Hippocampal formation (tissue), 2 donors: Measurements from ENCODE around the gene P2RX5.
"Not testable (repeated sequence)": the region's sequence is repeated elsewhere in the genome, so short reads cannot be mapped to it uniquely, and the experiment has no call there.

ENCODE experiments used
- DNase-seq, 2 donors: peaks; one replicate each; lab custom pipeline; 2025; lab: John Stamatoyannopoulos, UW

The P2RX5 gene

GRCh38 chr17:3695723-3696411, at the start of gene P2RX5:
P2RX5 (minus strand) TSS chr17:3696155; CDS start chr17:3696005, 150 bp downstream.
- no peak for DNase-seq

GRCh38 chr17:3745071-3745470, 49.1 kb upstream of the P2RX5 start:
- no peak for DNase-seq

DNA sequence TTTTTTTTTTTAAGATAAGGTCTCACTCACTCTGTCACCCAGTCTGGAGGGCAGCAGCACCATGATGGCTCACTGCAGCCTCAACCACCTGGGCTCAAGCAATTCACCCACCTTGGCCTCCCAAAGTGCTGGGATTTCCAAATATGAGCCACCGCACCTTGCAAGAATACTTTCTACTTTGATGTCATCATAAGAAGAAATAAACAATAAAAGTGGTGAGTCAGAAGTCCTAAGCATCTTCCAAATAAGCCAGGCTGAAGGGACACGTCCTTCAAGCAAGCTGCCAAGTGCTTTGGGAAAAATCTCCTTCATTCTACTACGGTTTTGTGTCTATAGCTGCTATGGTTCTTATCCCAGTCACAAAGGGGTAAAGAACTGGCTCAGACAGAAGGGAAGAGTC, 48.1 kb upstream of the P2RX5 start:
- DNase-seq: no peak

DNA sequence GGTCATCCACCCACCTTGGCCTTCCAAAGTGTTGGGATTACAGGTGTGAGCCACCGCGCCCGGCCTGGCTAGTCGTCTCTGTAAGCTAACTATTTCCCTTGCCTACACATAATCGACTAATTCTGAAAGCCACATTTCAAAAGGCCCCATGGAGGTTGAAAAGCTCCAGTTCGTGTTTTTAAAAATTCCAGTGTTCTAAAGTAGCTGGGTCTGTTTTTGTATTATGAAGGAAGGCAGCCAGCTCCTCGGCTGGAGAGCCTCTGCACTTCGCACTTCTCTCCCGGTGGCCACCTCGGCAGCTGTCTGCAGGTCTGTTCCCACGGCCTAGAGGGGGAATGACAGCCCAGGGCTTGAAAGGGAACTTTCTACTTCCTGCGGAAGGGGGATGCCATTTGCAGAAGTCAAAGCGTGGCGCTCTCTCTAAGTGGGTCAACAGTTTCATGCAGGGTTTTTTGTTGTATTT, 44.7 kb upstream of the P2RX5 start:
- no peak for DNase-seq

DNA sequence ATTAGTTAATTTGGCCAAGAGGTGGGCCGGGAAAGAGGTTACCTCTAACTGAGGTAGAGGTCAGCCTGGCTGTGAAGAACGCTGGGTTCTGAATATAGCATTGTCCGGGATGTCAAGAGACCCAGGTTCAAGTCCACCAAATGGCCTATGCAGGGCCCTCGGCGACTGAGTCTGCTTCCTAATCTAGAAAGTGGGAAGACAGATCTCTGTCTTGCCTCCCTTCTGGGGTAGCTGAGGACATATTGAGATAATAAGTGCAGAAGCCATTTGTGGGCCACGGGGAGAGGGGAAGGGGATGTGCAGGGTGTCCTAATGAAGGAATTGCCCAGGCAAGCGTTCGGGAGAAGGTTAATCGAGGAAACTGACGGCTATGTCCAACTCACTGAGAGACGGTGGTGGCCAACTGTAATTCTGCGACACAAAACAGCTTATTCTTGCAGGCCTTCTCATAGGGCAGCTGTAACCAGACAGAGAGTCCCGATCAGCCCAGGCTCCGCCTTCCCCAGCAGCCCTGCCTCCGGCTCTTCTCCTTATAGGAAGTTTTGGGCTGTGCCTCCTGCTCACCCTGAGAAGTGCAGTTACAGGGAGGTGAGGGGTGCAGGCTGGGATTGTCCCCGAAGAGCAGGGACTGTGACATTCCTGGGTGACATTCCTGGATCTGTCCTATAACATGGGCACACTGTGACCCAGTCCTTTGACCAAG, 43.6 kb upstream of the P2RX5 start:
- no peak for DNase-seq

GRCh38 chr17:3738562-3739295, 42.8 kb upstream of the P2RX5 start:
- peak; percentile 8 to 13 for DNase-seq

GRCh38 chr17:3735515-3735914, 39.6 kb upstream of the P2RX5 start:
- DNase-seq: no peak

DNA sequence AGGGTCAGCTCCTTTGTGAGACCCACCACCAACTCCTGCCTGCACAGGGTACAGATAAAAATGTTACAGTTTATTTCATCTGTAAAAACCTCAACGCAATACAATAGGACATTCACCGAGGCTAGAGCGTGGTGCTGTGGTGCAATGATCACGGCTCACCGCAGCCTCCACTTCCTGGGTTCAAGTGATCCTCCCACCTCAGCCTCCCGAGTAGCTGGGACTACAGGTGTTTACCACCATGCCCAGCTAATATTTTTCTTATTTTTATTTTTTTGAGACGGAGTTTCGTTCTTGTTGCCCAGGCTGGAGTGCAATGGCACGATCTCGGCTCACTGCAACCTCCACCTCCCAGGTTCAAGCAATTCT, 38.9 kb upstream of the P2RX5 start:
- not testable (repeated sequence) for DNase-seq

GRCh38 chr17:3732210-3732621, 36.3 kb upstream of the P2RX5 start:
- DNase-seq: no peak

DNA sequence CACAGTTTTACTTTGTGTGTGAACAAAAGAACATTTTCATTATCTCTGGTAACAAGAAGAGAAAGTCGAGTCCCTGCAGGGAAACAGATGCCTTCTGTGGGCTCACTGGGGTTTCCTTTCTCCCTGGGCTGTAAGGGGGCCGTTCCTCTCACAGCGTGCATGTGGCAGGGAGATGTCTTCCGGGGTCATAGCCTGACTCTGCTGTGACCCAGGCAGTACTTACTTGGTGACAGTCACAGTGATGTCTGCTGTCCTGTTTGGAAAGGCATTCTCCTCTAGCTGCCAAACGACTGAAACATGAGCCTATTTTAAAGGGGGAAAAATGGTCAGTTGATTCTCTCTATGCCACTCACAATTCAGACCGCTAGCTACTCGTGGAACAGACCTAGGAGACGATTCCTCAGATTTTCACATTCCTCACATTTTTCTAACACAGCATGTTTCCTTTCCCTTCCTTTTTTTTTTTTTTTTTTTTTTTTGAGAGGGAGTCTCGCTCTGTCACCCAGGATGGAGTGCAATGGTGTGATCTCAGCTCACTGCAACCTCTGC, 35.0 kb upstream of the P2RX5 start:
- DNase-seq: no peak

DNA sequence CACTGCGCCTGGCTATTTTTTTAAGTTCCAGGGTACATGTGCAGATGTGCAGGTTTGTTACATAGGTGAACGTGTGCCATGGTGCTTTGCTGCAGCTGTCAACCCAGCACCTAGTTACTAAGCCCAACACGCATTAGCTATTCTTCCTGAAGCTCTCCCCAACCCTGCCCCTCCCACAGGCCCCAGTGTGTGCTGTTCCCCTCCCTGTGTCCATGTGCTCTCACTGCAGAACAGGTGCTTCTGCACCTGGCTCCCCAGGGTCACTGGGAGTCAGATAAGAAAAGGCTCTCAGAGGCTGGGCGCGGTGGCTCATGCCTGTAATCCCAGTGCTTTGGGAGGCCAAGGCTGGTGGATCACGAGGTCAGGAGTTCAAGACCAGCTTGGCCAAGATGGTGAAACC, 33.9 kb upstream of the P2RX5 start:
- DNase-seq: no peak

GRCh38 chr17:3728099-3728498, 32.1 kb upstream of the P2RX5 start:
- DNase-seq: not testable (repeated sequence)

DNA sequence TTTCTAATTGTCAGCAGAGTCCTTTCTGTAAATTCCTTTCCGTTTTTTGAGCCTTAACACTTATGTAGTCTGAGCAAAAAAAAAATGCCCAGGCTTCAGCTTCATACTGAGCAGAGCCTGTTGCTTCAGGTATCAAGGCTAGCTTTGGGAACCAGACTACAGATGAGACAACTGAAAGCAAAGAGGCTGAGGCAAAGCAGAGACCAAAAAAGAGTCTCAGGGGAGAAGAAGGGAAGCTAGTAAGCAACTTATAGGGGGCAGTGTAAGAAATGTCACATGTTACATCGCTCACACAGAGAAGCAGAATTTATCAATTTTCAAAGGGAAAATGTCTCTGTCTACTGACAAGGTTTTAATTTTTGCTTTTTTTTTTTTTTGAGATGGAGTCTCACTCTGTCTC, 31.1 kb upstream of the P2RX5 start:
- no peak for DNase-seq

DNA sequence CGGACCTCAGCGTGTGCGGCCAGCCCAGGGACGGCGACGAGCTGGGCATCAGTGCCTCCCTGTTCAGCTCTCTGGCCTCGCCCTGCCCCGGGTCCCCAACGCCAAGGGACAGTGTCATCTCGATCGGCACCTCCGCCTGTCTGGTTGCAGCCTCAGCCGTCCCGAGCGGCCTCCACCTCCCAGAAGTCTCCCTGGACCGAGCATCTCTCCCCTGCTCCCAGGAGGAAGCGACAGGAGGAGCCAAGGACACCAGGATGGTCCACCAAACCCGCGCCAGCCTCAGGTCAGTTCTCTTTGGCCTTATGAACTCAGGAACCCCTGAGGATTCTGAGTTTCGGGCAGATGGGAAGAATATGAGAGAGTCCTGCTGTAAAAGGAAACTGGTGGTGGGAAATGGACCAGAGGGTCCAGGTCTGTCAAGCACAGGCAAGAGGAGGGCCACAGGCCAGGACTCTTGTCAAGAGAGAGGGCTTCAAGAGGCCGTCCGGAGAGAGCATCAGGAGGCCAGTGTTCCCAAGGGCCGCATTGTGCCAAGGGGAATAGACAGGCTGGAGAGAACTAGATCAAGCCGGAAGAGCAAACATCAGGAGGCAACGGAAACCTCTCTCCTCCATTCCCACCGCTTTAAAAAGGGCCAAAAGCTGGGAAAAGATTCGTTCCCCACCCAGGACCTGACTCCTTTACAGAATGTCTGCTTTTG, 28.6 kb upstream of the P2RX5 start:
- DNase-seq: no peak

- DNase-seq: peak; percentile 77 to 82
Observed at GRCh38 chr17:3723556-3724377, 27.8 kb upstream of the P2RX5 start, which contains the start of gene HASPIN. HASPIN (plus strand) TSS chr17:3723903; CDS start chr17:3723936, 33 bp downstream.

GRCh38 chr17:3723188-3723555, 27.2 kb upstream of the P2RX5 start:
- no peak for DNase-seq

- no peak for DNase-seq
Observed at GRCh38 chr17:3722716-3723115, 26.8 kb upstream of the P2RX5 start.

DNA sequence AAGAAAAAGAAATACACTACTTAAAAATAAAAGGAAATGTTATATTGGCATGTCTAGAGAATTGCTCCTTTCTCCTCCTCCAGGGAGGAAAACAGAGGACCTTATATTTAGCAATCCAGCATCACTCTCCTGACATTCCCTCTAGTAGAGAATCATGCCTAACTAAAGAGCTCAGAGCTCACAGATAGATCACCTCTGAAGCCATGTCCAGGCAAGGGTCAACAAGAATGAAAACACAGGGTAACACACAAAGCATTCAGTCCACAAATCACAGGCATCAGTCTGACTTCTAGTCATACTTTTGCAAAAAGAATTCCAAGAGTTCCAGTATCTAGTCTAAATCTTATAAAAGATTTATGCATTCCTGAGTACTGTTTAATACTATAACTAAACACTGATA, 23.3 kb upstream of the P2RX5 start:
- no peak for DNase-seq

- no peak for DNase-seq
Observed at GRCh38 chr17:3718201-3718600, 22.2 kb upstream of the P2RX5 start.

DNA sequence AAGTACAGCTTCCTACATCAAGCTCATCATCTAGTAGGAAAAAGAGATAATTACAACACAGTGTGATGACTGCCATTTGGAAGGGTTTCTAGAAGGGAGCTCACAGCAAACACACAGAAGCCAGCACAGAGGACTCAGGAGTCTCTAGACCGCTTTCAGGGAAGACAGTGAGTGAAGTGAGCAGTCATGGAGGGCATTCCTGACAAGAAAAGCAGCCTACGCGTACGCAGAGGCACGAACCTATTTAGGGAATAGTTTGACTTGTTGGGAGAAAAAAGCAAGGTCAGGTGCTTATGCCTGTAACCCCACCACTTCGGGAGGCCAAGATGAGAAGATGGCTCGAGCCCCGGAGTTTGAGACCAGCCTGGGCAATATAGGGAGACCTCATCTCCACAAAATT, 19.3 kb upstream of the P2RX5 start:
- no peak for DNase-seq
